GM19324 (cell line): ENCODE results near the gene FILIP1.

ENCODE experiments used
- ATAC-seq: cut with Tn5 transposase; IDR thresholded peaks from one replicate; pipeline ENCODE4 v1.9.1; 2021; ENCODE audit warnings: mild to moderate bottlenecking, moderate library complexity; ENCODE audit not compliant: unreplicated experiment, low FRiP score

The FILIP1 gene

DNA sequence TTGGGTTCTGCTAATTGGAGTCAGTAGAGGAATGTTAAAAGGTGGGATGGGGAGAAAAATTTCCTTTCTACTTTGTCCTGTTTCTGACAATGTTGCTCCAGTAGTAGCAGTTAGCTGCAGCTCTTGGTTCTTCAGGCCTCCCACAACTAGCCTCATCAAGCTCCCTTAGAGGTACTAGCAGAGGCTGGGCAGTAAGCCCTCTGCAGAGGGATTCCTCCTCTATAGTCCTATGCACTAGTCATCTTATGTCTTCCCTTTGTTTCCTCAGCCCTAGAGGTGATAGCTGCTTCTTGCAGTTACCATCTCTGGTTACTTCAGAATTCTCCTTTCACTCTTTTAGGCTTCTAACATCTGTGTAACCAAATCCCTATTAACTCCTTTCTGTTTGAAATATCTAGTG is 99.8 kb downstream of the FILIP1 start:
- no peak for ATAC-seq

DNA sequence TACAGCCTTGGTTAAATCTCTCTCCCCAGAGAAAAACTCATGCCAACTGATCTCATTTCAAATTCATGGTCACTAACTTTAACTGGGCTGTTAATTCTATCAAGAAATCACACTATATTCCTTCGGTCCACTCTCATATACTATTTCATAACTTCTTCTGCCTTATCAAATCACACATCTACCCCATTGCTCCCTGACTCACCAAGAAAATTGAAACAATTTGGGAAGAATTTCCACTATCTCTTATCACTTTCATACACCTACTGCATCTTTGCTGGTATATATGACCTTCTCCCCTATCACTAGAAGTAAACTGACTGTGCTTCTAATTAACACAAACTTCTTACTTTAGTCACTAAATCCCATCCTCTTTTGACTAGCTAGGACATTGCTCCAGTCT is 102.3 kb downstream of the FILIP1 start:
- no peak for ATAC-seq

DNA sequence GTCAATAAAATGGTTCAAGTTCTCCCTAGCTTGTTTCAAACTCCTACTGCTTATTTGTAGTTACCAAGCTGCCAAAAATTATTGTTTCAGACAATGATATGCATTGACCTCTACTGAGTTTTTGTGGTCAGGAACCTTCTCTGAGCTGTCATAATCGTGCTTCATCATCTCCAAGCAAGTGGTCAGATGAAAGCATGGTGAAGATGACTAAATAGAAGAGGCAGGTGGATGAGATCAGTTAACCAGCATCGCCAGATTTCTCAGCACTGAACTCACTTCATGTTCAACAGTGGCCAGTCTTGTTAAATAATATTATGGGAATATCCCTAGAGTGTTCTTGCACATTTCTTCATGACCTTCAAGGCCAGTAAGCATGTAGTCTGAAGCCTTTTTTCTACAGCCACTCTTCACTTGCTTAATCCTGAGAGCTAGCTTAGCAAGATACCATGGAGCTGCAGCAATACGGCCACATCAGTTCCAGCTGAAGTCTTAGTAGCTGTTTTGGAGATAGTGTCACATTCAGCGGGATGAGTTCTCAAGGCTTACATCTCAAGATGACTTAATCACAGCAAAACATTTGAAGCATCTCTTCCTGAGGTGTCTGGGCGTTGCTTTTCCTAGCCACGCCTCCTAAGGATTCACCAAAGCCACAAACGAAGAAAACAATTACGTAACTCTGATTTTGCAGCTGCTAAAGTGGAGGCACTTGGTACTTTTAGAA is 107.4 kb downstream of the FILIP1 start:
- ATAC-seq: no peak

DNA sequence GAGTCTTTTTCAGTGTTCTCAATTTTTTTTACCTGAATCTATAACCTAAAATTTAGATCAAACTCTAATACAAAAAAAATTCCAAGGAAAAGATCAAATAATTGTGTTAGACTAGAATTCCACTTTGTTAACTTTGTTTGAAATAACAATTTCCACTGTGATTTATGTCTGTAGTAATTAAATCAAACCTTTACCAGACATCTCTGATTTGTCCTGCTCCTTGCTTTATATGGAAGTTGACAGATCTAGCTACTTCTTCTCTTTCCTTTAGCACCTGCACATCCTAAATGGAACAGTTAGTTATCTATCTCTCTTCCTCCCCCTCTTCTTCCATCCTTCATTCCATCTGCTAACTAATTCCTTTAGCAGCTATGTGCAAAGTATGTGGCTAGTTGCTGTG is 109.5 kb downstream of the FILIP1 start:
- ATAC-seq: no peak

DNA sequence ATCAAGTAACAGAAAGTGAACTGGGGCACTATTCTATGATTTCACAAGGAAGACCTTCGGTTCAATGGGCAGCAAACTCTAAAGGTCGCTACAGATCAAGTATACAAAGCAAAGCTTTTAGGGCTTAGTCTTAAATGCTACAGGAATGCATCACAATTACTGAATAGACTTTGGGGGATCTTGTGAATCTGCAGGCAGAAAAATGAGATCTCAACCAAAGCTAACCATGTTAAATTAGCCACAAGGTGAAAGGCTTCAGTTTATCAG is 111.0 kb downstream of the FILIP1 start:
- no peak for ATAC-seq

DNA sequence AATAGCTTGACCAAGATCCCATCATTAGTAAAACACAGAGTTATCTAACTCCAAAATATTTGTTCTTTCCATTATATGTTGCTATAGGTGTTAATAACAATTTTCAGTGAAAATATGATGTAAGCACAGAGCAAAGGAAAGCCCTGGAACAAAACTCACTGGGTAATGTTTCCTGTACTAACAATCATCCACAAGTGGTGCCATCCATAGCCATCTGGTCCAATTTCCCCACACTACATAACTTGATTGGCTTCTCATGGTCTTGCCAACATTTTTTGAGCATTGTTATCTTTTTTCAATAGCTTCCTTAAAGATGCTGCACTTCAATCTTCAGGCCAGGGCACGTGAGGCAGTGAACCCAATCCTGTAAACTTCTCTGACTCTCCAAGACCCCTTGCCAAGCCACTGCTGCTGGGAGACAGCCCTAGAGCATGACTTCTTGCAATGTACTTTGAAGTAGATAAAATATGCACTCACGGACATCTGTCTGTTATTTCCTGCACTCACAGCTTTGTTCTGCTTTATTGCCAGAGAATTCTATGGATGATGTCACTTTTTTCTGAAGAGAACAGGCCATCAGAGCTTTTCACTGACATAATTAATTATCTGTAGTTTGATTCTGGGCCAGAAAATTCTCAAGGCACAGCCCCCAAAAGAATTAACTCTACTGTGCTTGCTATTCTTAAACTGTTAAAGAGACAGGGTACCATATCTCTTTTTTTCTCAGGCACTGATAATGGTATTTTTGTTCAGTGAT is 111.5 kb downstream of the FILIP1 start:
- ATAC-seq: no peak

DNA sequence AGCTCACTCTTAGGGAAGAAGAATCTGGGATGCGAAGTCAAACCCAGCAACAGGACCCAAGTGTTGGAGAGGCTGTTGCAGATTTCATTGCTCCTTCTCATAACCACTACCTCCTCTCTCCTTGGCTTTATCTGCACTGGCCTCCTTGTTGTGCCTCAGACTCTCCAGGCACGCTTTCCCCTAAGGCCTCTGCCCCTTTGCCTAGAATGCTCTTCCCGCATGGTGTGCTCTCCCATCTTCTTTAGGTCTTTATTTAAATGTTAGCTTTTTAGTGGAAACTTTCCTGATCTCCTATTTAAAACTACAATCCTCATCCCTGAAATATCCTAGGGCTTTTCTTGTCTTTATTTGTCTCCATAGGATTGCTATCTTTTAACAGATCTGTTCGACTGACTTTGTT is 114.1 kb downstream of the FILIP1 start:
- ATAC-seq: no peak

DNA sequence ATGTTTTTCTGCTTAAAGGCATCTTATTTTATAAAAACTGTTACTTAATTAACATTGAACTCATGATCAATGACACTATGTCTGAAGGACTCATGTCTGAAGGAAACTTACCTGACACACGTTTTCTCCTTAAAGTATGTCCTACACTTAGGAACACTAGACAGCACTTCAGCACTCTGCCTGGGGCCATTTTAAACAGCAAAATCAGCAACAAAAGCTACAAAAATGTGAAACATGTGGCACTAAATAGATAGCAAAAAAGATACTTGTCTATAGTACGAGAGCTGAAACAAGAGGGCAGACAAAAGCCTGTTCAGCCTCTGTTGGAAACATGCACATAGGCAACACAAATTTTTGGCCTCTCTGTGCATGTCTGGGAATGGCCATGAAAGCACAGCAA is 115.5 kb downstream of the FILIP1 start:
- no peak for ATAC-seq

DNA sequence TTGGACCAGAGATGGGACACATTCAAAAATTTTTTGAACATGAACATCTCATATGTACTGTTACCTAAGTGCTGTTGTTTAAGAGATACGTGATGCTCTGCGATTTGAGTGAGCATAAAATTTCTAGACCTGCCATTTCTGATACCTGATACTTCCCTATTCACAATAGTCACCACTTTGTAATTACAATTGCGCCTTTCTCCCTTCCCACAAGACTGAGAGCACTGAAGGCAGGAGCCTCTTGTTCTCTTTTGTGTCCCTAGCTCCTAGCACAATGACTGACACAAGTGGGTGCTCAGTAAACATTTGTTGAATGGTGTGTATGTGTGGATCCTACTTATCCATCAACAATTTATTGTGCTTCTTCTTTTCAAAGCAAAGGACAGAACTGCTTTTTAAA is 116.2 kb downstream of the FILIP1 start:
- ATAC-seq: no peak

DNA sequence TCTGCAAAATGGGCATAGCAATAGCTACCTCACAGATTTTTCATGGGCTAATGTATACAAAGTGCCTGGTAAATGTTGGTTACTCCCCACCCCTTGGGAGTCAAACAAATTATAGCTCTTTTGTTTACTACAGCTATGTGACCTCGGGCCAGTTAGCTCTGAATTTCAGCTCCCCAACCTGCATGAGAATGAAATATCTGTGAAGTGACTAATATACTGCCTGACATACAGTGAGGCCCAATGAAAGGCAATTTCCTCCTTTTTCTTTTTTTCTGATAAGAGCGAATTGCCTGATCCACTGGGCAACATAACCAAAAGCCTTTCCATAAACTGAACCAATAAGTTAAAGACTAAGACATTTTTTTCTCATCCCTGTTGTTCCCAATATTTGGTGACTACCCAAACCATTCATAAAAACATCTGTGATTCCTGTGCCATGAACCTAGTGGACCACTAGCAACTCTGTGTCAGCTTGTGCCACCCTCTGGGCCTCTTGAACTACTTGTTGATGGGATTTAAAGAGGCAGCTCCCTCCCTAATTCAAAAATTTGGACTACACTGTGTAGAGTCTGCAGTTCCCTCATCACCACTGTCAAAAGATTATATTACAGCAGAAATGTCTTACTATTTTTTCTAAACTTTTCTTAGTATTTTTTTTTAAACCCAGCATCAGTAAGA is 117.1 kb downstream of the FILIP1 start:
- no peak for ATAC-seq

DNA sequence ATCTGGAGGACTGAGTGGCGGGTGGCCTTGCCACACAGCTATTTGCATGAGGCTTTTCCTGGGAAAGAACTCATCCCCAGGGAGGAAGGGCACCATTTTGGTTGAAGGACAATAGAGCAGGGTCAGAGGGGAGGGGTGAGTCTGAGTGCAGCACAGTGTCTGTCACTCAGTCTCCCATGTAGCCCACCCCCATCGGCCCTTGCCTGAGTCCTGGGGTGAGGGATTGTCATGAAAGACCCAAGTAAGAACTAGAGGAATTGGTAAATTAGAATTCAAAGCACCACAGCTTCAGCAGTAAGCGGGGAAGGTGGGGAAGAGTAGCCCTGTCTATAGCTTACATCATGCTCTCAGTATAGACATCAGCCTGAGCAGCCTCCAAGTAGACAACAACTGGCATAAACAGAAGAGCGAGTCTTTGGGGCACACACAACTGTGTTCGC is 118.6 kb downstream of the FILIP1 start:
- no peak for ATAC-seq

DNA sequence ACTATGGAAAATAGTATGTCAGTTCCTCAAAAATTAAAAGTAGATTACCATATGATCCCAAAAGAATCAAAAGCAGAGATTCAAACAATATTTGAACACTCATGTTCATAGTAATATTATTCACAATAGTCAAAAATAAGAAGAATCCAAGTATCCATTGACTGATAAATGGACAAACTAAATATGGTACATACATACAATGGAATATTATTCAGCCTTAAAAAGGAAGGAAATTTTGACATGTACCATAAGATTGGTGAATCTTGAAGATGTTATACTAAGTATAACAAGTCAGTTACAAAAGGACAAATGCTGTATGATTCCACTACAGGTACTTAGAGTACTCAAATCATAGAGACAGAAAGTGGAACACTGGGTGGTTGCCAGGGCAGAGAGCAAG is 120.7 kb downstream of the FILIP1 start:
- ATAC-seq: no peak

DNA sequence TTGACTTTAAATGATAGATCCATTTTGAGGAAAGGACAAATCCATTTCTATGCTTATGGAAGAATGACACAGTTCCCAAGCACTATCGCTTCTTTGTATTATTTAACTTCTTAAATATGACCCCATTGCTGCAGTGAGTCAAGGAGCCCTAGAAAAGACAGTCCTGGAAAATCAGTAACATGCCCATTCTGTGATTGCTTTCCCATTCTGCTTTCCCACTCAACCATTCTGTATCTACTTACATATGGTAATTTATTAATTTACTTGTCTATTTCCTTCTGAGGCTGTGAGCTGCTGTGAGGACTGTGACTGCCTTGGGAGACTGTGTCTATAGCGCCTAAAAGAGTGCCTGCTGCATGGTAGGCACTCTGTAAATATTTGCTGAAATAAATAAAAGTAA is 123.6 kb downstream of the FILIP1 start:
- no peak for ATAC-seq

DNA sequence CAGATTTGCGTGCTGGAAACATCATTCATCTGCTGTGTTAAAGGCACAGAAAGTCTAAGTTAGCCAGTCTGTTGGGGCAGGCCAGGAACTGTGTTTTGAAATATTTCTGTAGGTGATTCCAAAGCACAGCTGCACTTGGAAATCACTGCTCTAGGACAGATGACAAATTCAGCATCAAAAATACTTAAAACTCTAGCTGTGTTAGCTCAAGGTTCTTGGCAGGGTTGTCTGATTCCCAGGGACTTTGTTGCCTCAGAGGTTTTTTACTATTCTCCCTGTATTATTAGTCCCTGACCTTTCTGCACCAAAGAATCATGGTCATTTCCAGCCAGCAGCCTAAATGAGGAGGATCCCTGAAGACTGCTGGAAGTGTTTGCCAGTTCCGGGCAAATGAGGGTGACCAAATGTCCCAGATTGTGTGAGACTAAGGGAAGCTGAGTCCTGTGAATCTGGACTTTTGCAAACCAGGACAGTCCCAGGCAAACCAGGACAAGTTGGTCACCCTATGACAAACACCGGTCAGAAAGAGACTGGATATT is 124.7 kb downstream of the FILIP1 start:
- ATAC-seq: no peak

DNA sequence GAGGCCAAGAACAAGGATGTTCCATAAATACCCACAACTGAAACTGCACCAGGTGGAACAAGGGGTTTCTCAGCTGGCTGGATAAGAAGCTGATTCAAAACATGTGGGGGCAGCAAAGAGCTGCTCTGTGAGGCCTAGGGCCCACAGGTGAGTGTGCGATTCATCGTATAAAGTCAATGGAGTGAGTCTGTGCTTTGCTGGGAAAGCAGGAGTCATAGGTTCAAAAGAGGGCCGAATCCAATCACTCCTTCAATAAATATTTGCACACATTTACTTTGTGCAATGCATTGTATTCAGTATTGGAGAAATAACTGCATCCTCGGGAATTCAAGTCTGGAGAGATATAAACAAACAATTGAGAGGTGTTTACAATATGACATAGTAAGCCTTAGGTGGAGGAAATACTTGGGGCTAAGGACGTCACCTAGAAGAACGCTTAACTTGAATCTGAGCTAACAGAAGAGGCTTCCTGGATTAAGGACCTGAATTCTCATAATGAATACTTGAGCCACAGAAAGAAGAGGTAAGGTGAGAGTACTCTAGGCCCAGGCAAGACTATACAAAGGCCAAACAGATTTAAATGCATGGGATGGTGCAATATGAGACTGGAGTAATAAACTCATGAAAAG is 125.3 kb downstream of the FILIP1 start:
- ATAC-seq: no peak

DNA sequence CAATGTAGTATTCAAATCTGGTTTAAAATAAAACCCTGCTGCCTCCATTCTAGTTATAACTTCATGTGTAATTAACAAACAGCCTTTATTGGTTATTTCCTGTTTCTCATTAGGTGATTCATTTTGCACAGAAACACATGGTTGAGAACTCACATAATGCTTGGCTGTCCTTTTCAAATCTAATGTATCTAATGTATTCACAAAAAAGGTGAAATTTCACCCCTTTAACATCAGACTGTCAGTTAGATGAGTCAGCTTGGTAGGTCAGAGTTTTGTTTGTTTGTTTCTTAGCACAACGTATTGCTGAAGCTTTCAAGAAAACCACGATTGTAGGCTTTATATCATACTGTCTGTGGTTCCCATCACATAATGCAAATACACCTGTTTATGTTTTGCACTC is 130.3 kb downstream of the FILIP1 start:
- no peak for ATAC-seq

DNA sequence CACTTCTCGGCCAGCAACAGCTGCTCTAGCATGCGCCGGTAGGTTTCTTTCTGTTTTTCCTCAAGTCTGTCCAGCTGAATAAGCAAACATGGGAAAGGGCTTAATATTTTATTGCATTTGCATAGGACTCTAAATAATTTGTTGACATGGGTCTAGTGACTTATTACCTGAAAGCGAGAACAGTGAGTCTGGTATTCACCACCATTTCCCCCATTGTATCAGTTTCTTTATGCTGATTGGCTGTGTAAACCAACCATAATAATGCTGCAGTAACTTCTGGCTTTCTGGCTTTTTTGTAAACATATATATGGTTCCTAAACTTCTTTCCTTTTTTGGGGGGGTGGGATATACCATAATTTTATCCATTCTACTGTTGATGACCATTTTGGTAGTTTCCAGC is 140.0 kb downstream of the FILIP1 start:
- no peak for ATAC-seq

DNA sequence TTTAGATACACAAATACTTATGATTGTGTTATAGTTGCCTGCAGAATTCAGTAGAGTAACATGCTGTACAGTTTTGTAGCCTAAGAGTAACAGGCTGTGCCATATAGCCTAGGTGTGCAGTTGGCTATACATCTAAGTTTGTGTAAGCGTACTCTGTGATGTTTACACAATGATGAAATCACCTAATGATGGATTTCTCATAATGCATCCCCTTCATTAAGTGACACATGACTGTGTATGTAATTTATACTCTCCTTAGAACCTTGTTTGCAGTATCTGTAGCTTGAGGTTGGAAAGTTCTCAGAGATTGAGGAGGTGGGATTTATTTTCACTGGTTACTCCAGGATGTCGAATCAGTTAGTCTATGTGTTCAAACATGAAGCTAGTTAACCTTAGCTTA is 142.0 kb downstream of the FILIP1 start:
- no peak for ATAC-seq

DNA sequence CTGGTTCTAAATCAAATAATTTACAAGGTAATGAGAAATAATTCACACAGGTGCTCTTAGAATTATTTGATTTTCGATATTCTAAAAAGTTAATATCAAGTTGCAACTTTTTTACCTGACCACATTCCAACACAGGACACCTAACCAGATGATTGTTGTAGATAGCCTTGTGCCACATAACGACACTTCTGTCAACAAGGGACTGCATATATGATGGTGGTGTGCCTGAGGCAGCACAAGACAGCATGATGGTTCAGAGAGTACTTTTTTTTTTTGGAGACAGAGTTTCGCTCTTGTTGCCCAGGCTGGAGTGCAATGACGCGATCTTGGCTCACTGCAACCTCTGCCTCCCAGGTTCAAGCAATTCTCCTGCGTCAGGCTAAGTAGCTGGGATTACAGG is 142.8 kb downstream of the FILIP1 start:
- no peak for ATAC-seq

DNA sequence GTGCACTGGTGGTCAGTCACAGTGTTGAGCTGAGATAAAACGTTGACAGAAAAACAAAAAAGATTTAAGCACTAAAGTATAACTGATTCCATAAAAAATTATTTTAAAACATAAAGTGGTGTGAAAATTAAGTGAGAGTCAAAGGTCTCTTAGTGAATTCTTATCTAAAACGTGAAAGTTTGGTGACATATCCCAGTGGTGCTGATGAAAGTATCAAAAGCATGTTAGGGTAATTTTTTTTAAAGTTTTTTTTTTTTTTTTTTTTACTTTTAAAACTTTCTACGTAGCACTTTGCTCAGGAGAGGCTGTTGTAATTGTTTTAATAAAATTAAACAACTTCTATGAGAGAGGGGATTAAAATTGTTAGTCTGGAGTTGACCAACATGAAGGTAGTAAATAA is 143.4 kb downstream of the FILIP1 start:
- ATAC-seq: no peak

DNA sequence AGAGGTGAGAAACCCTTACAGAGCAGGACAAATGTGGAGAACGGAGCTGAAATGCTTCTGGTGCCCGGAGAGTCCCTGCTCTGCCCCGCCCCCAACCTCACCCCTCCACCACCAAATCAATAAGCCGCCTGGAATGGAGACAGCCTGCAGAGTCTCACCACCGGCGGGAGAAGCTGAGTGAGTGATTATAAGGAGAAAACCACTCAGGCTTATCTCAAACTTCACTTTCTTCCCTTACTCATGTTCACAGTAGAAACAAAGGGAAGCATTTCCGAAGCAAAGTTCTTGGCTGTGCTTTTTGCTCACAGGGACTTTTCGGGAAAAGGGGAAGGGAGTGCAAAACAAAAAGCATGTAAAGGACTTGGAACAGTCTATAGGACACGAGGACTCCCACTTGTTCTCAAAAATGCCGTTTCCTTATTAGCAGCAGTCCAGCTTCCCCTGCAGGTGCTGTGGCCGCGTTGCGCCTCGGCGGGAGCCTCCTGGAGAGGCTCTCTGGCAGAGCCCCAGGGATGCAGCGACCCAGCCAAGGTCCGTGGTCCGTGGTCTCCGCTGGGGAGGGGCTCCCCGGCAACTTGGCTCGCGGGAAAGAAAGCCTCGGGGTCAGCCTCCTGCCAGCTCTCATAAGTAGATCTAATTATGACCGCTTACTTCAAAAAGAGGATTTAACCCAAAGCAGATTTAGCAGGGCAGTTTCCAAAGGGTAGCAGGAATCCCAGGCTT is 144.2 kb downstream of the FILIP1 start:
- peak; percentile 50 for ATAC-seq
